GM12891 (cell line): ENCODE data around the gene WDR90.

ENCODE experiments used
- PAX5 ChIP-seq: IDR thresholded peaks from 2 replicates; pipeline ENCODE4 v1.6.1; 2011; ENCODE audit warnings: low read length, moderate library complexity, mild to moderate bottlenecking; ENCODE audit not compliant: insufficient read depth, severe bottlenecking
- POLR2A ChIP-seq: IDR thresholded peaks from 2 replicates; pipeline ENCODE4 v1.6.1; 2011; ENCODE audit warnings: low read depth, low read length, control low read depth
- POLR2AphosphoS5 ChIP-seq: IDR thresholded peaks from 2 replicates; pipeline ENCODE4 v1.6.1; 2011; ENCODE audit warnings: low read depth, low read length, control low read depth
- POU2F2 ChIP-seq: IDR thresholded peaks from 2 replicates; pipeline ENCODE4 v1.6.1; 2011; ENCODE audit warnings: low read depth, mild to moderate bottlenecking, control low read depth, low read length, moderate library complexity
- SPI1 ChIP-seq: IDR thresholded peaks from 2 replicates; pipeline ENCODE4 v1.6.1; 2011; ENCODE audit warnings: low read depth, low read length, control low read depth
- TAF1 ChIP-seq: IDR thresholded peaks from 2 replicates; pipeline ENCODE4 v1.6.1; 2011; ENCODE audit warnings: low read depth, low read length, control low read depth

DNA sequence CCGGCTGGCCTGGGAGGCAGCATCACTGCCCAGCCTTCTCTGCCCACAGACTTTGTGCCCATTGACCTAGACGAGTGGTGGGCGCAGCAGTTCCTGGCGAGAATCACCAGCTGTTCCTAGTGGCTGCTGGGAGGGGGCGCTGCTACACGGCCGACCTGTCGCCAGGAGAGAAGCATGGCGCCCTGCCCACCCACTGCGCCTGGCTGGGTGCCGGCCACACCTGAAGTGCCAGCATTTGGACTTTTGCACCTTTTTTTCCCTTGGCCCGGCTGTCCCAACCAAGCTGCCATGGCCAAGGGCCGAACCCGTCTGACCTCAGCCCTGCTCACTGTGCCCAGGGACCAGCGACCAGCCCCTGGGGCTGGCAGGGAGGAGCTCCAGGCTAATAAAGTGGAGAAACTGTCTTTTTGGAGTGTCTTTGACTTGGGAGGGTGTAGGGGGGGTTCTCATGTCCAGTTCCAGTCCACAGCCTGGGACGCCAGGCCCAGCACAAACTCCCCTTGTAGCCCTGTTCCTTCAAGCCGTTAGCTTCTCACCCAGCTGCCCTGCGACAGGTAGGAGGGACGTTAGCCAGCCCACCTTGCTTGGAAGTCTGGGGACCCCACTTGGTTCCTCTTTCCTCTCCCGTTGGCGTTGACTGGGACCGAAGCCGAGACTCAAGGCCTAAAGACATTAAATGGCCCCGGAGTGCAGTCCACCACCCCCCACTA is 939 bp upstream of the WDR90 start:
- TF ChIP-seq POLR2A (no peak), TAF1 (no peak), POLR2AphosphoS5 (no peak; the same call in 1 of the 2 replicates), PAX5 (no peak), SPI1 (no peak), POU2F2 (no peak)
